NOMO-1 treated with DMSO at 0.1 percent for 48 hours (cell line): Measurements from ENCODE around the gene RAB3C.

Source experiments
- DNase-seq: peaks from one replicate; lab custom pipeline; 2025; ENCODE audit not compliant: unreplicated experiment; lab: John Stamatoyannopoulos, UW

The RAB3C gene

DNA sequence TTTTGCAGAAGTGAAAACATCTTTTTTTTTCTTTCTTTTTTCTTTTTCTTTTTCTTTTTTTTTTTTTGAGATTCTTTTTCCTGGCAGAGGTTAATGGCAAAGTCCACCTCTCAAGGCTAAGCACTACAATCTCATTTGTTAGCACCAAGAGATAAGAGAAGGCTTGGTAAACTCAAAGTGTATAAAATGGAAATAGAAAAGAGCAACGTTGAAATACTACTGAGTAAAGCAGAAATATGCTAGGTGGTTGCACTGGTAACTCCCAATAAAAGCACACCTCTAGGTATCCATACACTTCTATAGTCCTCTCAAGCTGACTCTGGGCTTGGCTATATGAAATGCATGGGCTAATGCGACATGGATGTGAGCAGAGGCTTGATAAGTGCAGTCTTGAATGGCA, 188.9 kb downstream of the RAB3C start:
- DNase-seq = no peak

DNA sequence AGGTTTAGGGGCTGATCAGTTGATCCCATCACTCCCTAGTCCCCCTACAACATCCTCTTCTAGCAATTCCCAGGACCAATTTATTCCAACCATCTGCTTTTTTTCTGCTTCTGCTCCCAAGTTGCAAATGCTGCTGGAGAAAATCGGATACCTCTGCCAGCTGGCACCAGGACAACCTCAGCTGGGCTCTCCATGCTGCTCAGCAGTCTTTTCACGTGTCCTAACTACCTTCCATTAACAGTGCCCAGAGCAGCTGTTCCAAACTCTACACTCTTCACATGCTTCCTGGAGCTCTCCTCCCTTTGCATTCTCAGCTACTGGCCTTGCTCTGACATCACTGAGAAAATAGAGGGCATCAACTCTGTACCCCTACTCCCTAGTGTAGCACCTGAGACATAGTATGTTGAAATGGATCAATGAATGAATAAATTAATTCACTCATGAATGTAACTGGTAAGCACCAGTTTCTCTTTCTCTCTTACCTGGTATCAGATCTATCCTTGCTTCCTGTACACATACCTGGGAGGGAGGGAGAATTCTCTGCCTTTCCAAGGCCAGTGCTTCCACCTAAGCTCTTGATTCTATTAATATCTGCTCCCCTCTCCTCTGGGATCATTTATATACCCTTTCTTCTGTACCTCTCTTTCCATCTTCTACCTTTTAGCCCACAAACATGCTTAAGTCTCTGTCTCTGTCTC, 191.0 kb downstream of the RAB3C start:
- DNase-seq = no peak

DNA sequence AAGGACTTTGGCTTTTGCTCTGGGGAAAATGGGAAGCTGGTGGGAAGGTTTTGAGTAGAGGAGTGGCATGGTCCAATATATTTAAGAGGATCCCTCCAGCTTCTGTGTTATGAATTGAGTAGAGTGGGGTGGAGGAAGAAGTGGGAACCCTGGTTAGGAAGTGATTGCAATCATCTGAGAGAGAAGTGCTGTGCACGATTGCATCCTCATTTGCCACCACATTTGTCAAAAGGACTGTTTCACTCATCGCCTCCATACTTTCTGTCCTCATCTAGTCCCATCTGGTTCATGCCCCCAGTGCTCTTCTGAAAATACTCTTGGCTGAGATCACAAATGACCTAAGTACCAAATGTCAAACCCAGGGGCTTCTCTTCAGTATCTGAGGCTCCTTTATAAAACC, 192.1 kb downstream of the RAB3C start:
- DNase-seq = no peak

DNA sequence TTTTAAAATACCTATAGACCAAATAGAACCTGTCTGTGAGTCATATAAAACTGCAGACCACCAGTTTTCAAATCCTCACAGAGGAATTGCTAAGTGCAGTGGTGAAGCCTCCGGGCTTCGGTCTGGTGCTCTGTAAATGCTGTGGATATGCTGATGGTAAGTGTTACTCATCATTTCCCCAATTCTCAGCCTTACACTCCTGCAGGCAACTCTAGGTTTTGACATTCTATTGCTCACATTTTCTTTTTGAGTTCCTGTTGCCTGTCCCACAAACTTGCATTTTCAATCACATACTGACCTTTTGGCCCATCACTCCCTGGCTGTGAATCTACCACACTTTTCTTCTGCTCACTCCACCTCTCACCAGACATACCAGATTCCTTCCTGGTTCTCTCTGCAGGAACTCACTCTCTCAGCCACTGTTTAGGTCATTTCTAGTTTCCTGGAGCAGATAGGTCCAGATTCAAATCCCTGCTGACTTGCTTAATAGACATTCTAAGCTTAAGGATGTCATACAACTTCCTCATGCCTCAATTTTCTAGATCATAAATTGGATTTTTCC, 192.9 kb downstream of the RAB3C start:
- DNase-seq = peak; percentile 9

- DNase-seq = no peak
Measured at GRCh38 chr5:58776559-58776958, 193.7 kb downstream of the RAB3C start.

DNA sequence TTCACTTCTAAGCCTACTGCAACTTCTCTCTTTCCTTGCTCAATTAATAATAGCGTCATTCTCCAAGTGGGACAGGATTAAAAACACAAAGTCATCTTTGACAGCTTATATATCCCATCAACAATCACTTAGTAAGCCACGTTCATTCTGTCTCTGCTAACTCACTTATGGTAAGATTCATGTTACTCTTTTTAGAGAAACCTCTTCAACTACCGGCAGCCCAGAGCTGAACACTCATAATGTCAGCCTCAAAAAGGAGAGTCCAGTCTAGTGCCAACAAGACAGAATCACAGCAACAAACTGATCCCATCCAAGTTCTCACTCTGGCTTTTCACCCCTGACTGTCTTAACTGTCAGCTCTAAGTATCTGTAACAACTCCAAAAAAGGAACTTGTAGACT, 196.0 kb downstream of the RAB3C start:
- DNase-seq = no peak

- DNase-seq = no peak
Measured at GRCh38 chr5:58786035-58786434, 203.2 kb downstream of the RAB3C start.

DNA sequence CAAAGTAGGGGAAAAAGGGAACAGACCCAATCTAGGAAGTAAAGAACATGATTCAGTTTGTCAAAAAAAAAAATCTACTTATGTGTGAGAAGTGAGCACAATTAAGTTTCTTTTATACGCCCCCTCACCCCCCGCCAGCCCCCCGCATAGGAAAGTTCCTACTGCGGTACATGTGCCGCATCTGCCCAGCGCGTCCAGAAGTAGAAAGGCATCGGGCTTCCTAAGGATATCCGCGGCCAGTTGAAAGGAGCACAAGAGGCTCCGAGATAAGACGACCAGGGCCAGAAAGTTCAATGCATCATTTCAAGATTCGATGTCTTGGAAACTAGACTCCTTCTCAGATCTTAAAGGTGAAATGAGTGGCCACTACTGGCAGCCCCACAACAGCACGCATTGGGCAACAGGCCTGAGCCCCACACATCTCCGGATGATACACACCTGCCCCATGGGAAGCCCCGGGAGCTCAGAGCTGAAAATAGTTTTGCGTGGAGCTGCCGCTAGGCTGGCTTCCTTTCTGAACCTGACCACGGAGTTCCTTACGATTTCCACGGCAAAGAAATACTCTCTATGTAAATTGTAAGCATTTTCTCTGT, 203.9 kb downstream of the RAB3C start:
- DNase-seq = no peak

- no peak for DNase-seq
Measured at GRCh38 chr5:58787987-58788386, 205.1 kb downstream of the RAB3C start.

DNA sequence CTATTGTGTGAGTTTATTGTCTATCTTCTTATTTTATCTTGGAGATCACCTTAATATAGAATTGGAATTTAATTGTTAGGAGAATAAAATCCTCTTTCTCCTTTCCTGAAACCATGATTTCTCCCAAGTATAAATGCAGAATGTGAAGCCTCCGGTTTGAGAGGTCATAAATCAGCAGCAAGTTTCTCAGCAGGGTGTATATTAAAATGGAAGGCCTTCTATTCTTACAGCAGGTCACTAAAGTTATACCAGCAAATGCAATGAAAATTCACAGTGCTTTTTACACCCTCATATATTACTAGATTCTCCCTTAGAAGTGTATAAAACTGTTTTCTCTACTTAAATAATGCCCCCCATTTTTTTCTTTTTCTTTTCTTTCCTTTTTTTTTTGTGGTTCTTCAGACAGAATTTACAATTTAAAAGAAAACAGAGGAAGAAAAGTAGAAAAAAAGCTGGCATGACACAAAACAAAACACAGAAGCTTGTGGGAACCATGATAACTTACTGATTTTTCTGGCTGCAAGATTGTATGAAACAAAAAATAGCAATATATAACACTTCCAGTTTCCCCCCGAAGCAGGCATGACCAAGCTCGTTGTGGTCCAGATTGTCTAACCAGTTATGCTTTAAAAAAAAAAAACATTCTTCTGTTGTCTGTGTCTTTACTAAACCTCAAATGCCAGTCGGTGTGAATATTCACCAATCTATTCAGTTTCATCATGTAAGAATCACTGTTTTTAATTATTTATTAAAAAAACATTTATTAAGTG, 211.2 kb downstream of the RAB3C start:
- no peak for DNase-seq

DNA sequence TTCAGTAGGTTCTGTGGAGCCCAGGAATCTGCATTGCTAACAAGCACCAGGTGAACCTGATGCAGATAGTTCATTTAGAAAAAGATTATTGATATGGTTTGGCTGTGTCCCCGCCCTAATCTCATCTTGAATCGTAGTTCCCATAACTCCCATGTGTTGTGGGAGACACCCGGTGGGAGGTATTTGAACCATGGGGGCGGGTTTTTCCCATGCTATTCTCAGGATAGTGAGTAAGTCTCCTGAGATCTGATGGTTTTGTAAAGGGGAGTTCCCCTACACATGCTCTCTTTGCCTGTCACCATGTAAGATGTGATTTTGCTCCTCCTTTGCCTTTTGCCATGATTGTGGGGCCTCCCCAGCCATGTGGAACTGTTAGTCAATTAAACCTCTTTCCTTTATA, 212.0 kb downstream of the RAB3C start:
- no peak for DNase-seq

DNA sequence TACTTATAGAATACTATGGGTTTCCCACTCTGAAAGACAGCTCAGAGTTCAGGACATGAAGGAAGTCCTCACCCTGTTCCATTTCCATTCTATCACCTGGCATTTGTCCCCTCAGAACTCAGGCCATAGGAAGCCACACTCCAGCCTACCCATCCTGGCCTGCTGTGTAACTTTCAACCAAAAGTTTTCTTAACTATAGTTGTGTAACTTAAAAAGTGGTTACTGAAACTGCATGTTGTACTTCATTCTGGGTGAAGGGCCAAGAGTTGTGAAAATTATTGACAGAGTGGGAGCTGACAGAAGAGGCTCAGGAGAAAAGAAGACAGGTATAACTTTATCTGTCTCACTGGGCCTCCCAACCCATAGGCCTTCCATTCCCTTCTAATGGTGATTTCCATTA, 212.5 kb downstream of the RAB3C start:
- DNase-seq = no peak

DNA sequence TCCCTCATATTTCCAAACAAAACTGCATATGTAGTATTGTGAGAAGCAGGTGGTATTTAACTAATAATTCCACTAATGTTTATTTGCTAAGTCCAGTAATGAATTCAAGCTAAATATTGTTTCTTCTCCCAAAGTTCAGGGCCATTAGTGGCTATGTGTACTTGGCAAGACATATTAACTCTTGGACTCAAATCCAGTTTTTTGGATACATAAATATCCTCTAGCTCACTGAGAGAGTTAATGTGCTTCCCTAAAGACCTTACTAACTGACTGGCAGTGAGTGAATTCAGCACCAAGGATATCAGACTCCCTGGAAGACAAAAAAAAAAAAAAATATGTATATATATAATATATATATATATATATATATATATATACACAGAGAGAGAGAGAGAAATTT, 214.1 kb downstream of the RAB3C start:
- DNase-seq = no peak

- DNase-seq = no peak
Measured at GRCh38 chr5:58800356-58800755, 217.5 kb downstream of the RAB3C start.

- no peak for DNase-seq
Measured at GRCh38 chr5:58800861-58801540, 218.1 kb downstream of the RAB3C start.

- no peak for DNase-seq
Measured at GRCh38 chr5:58803056-58803455, 220.2 kb downstream of the RAB3C start.

DNA sequence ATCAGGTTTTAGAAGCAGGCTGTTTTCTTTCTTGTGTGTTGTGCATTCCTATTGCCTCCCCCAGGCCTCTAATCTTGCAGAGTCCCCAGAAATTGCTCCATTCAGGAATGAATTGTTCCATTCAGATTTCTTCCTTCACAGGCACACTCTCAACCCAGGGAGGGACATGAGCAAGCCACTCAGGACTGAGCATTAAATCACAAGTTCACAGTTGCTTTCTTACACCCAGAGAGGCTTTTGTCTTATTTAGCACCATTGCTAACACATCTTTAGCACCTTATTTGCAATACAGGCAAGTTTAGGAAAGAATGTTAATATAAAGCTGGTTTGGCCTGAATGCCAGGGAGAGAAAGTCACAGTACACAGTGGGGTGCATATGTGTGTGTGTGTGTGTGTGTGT, 221.4 kb downstream of the RAB3C start:
- no peak for DNase-seq

DNA sequence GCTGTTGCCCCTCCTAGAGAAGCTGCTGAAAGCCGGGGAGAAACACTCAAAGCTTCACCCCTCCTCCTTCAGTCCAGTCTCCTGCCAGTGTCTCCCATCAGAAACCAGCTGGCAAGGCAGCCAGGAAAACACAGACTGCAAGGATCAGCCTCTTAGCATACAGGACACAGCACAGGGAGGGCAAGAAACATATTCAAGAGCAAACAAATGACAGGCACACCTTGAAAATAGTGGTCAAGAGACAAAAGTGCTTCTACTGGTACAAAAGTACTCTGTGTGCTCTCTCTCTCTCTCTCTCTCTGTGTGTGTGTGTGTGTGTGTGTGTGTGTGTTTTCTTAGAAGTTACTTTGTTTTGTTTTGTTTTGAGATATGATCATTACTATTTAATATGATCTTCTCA, 227.2 kb downstream of the RAB3C start:
- no peak for DNase-seq

DNA sequence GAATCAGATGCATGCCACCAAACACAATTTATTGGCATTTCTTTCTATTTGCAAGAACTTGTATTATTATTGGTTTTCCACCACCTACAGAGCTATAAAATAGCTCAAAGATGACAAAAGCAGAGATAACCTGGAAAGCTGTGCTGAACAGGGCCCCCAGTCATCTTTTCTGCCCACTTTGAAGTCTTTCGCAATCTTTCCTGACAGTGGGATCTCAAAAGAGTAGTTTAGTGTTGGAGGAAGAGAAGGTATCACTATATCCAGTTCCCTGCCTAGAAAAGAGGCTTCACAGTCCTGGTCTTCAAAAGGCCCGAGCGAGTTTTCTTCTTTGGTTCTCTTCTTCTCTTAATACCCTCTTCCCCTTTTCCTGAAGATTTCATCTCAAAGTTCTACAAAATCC, 231.0 kb downstream of the RAB3C start:
- no peak for DNase-seq

DNA sequence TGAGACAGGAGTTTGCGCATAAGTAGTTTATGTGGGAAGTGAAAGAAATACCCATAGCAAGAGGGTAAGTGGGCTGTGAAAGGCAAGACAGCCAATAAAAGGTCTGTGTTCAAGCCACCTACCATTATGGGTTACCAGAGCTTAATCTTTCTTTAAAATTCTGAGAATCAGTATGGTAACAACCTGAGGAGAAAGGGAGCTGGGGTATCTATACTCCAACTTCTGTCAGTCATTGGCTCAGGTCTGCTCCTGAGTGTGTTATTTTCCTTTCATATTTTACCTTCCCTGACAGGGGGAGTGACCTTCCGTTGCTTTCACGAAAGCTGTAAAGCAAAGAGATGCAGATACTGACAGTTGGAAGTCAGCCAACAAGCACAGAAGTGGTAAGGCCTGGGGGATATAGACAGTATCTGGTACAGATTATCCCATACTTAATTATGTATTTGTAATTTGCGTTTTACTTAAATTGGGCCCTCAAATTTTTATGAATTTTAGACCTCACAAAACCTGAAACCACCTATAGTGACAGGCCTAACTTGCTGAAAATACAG, 233.4 kb downstream of the RAB3C start:
- DNase-seq = no peak

DNA sequence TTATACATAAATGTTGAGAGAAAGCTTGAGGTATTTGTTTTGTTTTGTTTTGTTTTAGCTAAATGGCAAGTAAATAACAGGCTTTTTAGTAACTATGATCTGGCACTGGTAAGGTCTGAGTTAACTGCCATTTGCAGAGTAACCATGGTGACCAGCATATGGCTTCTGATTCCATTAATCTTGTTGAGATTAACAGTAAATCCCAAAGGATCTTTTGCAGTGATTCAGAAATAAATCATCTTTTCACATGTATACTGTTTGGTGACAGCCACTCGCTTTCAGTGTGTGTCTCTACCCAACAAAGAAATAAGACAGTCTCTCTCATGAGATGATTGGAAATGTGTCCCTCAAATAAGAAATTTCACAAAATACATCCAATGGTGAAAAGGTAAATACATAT, 235.6 kb downstream of the RAB3C start:
- DNase-seq = no peak
